PC-3 (cell line): Measurements from ENCODE around the gene CHST3.

Experiments used
- EZH2 ChIP-seq: fragments of 300-600 bp; sonication (generic); IDR thresholded peaks from one replicate; pipeline ENCODE4 v1.6.1; 2017; ENCODE audit warnings: antibody characterized with exemption, mild to moderate bottlenecking, low read length; ENCODE audit not compliant: unreplicated experiment
- TF ChIP-seq, protein P1 (sequence below): fragments of 300-600 bp; sonication (generic); conservative IDR thresholded peaks from 2 replicates; pipeline ENCODE4 v1.5.1; 2017; ENCODE audit warnings: antibody characterized with exemption, low read depth, mild to moderate bottlenecking, low read length

DNA sequence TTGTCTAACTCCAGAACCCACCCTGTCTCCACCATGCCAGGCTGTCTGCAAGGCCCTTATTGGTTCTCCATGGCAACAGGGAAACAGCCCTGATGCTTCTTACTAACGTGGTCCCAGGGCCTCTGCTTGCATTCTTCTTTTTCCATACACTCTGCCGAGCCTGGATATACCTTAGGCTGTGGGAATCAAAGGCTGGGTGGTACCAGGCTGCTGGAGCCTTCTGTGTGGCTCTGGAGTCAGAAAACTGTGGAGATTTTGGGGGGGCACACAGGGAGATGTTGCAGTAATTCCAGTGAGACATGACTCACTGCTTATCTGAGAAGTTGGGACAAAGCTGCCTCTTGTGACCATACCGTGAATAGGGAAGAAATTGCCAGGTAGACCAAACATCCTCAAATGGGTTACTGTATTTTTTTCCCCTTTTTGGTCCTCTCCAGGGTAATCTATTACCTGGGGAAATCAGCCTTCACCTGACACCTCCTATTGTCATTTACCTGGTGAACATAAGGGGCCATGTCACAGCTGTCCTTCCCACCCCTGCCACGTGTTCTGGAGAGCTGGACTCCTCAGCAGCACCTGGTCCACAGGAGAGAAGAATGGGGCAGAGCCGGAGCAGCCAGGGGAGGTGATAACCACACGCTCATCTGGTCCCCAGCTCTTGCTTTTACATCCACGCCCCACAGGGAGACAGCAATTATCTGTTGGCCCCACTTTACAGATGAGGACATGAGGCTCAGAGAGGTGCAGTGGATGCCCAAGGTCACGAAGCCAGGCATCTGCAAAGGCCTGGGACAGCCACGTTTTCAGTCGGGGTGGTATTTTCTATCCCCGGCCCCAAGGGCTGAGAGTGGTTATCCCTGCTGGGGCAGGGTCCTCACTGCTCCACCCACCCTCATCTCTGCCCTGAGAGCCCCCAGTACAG, 4.6 kb downstream of the CHST3 start:
- no peak for TF ChIP-seq EZH2
- TF ChIP-seq, protein P1, sequence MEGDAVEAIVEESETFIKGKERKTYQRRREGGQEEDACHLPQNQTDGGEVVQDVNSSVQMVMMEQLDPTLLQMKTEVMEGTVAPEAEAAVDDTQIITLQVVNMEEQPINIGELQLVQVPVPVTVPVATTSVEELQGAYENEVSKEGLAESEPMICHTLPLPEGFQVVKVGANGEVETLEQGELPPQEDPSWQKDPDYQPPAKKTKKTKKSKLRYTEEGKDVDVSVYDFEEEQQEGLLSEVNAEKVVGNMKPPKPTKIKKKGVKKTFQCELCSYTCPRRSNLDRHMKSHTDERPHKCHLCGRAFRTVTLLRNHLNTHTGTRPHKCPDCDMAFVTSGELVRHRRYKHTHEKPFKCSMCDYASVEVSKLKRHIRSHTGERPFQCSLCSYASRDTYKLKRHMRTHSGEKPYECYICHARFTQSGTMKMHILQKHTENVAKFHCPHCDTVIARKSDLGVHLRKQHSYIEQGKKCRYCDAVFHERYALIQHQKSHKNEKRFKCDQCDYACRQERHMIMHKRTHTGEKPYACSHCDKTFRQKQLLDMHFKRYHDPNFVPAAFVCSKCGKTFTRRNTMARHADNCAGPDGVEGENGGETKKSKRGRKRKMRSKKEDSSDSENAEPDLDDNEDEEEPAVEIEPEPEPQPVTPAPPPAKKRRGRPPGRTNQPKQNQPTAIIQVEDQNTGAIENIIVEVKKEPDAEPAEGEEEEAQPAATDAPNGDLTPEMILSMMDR: no peak
